Activated CD4-positive, alpha-beta memory T cell treated with anti-CD3 and anti-CD28 coated beads, Interleukin-2, amount 10 ng/mL, durations not matched to agents 7 days and 5 days (primary cell): ENCODE results near the gene ZNF831. TPM values are rescaled to one million over a fixed set of nuclear protein-coding genes. Genes with fewer than 3 reads are reported as not detected.
A peak's percentile ranks its signal among the peaks of the same experiment; 100 is the strongest.

Experiments used
- CTCF ChIA-PET: fragments of 350-600 bp; sonication (Branson Sonifier 250); formaldehyde crosslinking; loops from one replicate; lab custom pipeline; 2021; ENCODE audit warnings: antibody characterized with exemption, inconsistent platforms; lab: Charles Lee
- POLR2A ChIA-PET: fragments of 350-600 bp; sonication (Branson Sonifier 250); formaldehyde crosslinking; loops from one replicate; lab custom pipeline; 2021; ENCODE audit warnings: antibody characterized with exemption; lab: Charles Lee
- DNase-seq: peaks from one replicate; pipeline ENCODE4 v3.0.0-alpha.2; 2020
- H3K27ac Mint-ChIP-seq: one replicate; pipeline ENCODE4 v1.8.0; 2021; ENCODE audit warnings: mild to moderate bottlenecking, mixed read lengths
- H3K27me3 Mint-ChIP-seq: one replicate; pipeline ENCODE4 v1.8.0; 2021; ENCODE audit warnings: mixed read lengths
- H3K36me3 Mint-ChIP-seq: one replicate; pipeline ENCODE4 v1.8.0; 2021; ENCODE audit warnings: low read depth, mixed read lengths
- H3K4me1 Mint-ChIP-seq: one replicate; pipeline ENCODE4 v1.8.0; 2021; ENCODE audit warnings: mixed read lengths
- H3K4me3 Mint-ChIP-seq: one replicate; pipeline ENCODE4 v1.8.0; 2021; ENCODE audit warnings: mild to moderate bottlenecking, mixed read lengths
- H3K9me3 Mint-ChIP-seq: one replicate; pipeline ENCODE4 v1.8.0; 2021; ENCODE audit warnings: mixed read lengths
- total RNA-seq, 2 experiments: library from RNA; stranded (reverse); gene quantifications; one replicate each; pipeline ENCODE4 v1.2.3, GENCODE V29; 2021

ZNF831 gene
- total RNA-seq, 2 experiments from 2014 or later, result 12.1 to 12.7 TPM

- Mint-ChIP-seq H3K4me1 (peaks cover 72% of the 10 kb centered on the region), H3K27me3 (peaks cover 4% of the 10 kb centered on the region), H3K36me3 (peaks cover 16% of the 10 kb centered on the region), H3K9me3 (no peaks in the 10 kb centered on the region), H3K27ac (no peak overlapping the region), H3K4me3 (no peak overlapping the region)
- CTCF ChIA-PET, result interaction anchor here (0.8 to 1.5 kb wide), 3 partner anchors 21 to 64 kb away, joined by 3 to 6 read pairs (median 4); no protein-coding TSS in a partner anchor
- peak; percentile 32 for DNase-seq
- POLR2A ChIA-PET, result interaction anchor here (0.8 to 11.8 kb wide), 5 partner anchors 8 to 170 kb away, joined by 3 to 144 read pairs (median 5); partner anchors contain the start of gene ZNF831
Measured at GRCh38 chr20:59151820-59152219, 11.8 kb upstream of the ZNF831 start.

DNA sequence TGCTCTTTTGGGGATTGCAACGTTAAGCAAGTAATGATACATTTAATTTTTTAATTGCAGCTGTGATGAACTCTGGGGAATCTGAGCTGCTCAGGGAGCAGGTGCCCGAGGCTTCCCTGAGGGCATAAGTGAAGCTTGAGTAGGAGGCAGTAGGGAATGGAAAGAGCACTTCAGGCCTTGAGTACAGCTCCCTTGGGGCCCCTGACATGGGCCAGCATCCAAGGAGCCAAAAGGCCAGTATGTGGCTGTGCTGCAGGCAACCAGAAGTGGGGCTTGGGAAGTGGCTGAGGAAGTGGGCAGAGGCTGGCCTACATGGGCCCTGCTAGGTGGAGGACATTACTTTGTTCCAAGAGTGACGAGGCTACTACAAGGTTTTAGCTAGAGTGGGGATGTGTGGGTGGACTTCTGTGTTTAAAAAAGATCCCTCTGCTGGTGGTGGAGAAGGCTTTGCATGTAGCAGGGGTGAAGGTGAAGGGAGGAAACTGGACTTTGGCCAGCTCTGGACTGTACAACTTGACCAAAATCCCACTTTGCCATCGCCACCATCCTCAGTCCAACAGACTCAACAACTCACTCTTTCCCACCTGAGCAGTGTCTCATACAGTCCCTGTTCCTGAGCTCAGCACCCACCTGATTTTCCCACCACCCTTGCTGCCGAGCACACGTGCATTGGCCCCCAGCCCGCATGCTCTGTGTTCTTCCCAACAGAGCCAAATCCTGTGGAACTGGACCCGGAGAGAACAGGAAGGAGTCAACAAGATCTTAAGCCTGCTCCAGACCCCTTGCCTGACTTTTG, 10.9 kb upstream of the ZNF831 start:
- no peak overlapping the region for H3K27ac Mint-ChIP-seq
- H3K4me1 Mint-ChIP-seq, result peaks cover 70% of the 10 kb centered on the region
- no peak overlapping the region for H3K4me3 Mint-ChIP-seq
- H3K9me3 Mint-ChIP-seq, result no peaks in the 10 kb centered on the region
- ChIA-PET POLR2A (interaction anchor here (0.8 to 11.8 kb wide), 8 partner anchors 13 to 171 kb away, joined by 3 to 144 read pairs (median 4); partner anchors contain the start of genes ATP5F1E and ZNF831), CTCF (interaction anchor here (1.0 to 1.7 kb wide), 5 partner anchors 11 to 65 kb away, joined by 3 to 6 read pairs (median 3); partner anchors contain the start of gene ZNF831)
- H3K36me3 Mint-ChIP-seq, result peaks cover 12% of the 10 kb centered on the region
- H3K27me3 Mint-ChIP-seq, result peaks cover 4% of the 10 kb centered on the region
- no peak for DNase-seq

DNA sequence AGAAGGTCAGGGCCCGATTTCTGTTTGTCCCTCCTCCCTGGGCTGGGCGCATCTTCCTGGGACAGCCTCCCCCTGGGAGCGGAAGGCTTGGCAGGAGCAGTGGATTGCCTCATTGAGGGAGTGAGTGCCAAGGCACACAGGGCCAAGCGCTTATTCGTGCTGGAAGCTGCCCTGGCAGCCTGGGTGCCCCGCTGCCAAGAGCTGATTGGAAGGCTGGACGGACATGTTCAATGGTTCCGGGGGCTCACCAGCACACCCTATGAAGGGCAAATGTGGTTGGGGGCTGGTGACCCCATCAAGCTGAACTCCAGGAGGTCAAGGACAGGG, 10.3 kb upstream of the ZNF831 start:
- no peak for DNase-seq
- CTCF ChIA-PET, result interaction anchor here (1.2 to 1.7 kb wide), 3 partner anchors 10 to 53 kb away, joined by 3 read pairs; partner anchors contain the start of gene ZNF831
- Mint-ChIP-seq H3K4me1 (peaks cover 71% of the 10 kb centered on the region), H3K4me3 (no peak overlapping the region), H3K27ac (no peak overlapping the region), H3K9me3 (no peaks in the 10 kb centered on the region), H3K27me3 (peaks cover 4% of the 10 kb centered on the region), H3K36me3 (peaks cover 8% of the 10 kb centered on the region)
- POLR2A ChIA-PET, result interaction anchor here (1.3 to 11.8 kb wide), 5 partner anchors 12 to 121 kb away, joined by 3 to 144 read pairs (median 4); partner anchors contain the start of genes ATP5F1E and ZNF831

GRCh38 chr20:59153832-59154231, 9.8 kb upstream of the ZNF831 start:
- ChIA-PET CTCF (interaction anchor here (1.2 to 1.7 kb wide), 4 partner anchors 10 to 53 kb away, joined by 3 to 4 read pairs (median 3); partner anchors contain the start of gene ZNF831), POLR2A (interaction anchor here (0.6 to 11.8 kb wide), 4 partner anchors 12 to 53 kb away, joined by 3 to 144 read pairs (median 5); partner anchors contain the start of gene ZNF831)
- no peak overlapping the region for H3K4me3 Mint-ChIP-seq
- H3K36me3 Mint-ChIP-seq, result peaks cover 7% of the 10 kb centered on the region
- H3K4me1 Mint-ChIP-seq, result peaks cover 73% of the 10 kb centered on the region
- H3K9me3 Mint-ChIP-seq, result no peaks in the 10 kb centered on the region
- no peak overlapping the region for H3K27ac Mint-ChIP-seq
- no peak for DNase-seq
- peaks cover 4% of the 10 kb centered on the region for H3K27me3 Mint-ChIP-seq

GRCh38 chr20:59154317-59155013, 9.2 kb upstream of the ZNF831 start:
- no peak overlapping the region for H3K27ac Mint-ChIP-seq

DNA sequence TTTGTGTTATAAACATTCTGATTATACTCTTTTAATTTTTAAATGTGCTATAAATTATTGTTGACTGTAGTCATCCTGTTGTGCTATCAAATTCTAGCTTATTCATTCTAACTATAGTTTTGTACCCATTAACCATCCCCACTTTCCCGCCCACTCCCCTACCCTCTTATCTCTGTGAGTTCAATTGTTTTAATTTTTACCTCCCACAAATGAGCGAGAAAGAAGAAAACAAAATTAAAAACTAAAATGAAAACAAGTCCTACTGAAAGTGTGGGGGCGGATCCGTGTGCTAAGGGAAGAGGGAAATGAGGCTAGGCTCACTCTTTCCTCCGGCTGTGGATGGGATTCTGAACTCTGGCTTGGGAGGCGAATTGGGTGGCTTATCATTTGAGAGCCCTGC, 6.6 kb upstream of the ZNF831 start:
- DNase-seq, result no peak

More at GRCh38 chr20:59154317-59155013, 9.2 kb upstream of the ZNF831 start:
- Mint-ChIP-seq H3K36me3 (peaks cover 5% of the 10 kb centered on the region), H3K9me3 (no peaks in the 10 kb centered on the region), H3K4me1 (peaks cover 71% of the 10 kb centered on the region), H3K27me3 (peaks cover 4% of the 10 kb centered on the region), H3K4me3 (no peak overlapping the region)
- CTCF ChIA-PET, result interaction anchor here (1.2 to 1.4 kb wide), 3 partner anchors 9 to 31 kb away, joined by 3 to 4 read pairs (median 3); partner anchors contain the start of gene ZNF831
- POLR2A ChIA-PET, result interaction anchor here (0.6 to 11.8 kb wide), 4 partner anchors 11 to 53 kb away, joined by 3 to 144 read pairs (median 5); partner anchors contain the start of gene ZNF831
- no peak for DNase-seq

GRCh38 chr20:59157531-59157930, 6.1 kb upstream of the ZNF831 start:
- CTCF ChIA-PET, result no interaction called here
- H3K9me3 Mint-ChIP-seq, result no peaks in the 10 kb centered on the region
- H3K36me3 Mint-ChIP-seq, result peaks cover 8% of the 10 kb centered on the region
- no peak overlapping the region for H3K4me3 Mint-ChIP-seq
- peaks cover 4% of the 10 kb centered on the region for H3K27me3 Mint-ChIP-seq
- peak overlapping the region; percentile 7 for H3K27ac Mint-ChIP-seq
- H3K4me1 Mint-ChIP-seq, result peaks cover 72% of the 10 kb centered on the region
- no peak for DNase-seq
- POLR2A ChIA-PET, result interaction anchor here (4.4 kb wide), 1 partner anchor 9 kb away, joined by 62 read pairs; no protein-coding TSS in a partner anchor

More for the DNA sequence above, 6.6 kb upstream of the ZNF831 start:
- H3K27ac Mint-ChIP-seq, result peak overlapping the region; percentile 7
- H3K4me3 Mint-ChIP-seq, result no peak overlapping the region
- POLR2A ChIA-PET, result interaction anchor here (4.4 kb wide), 1 partner anchor 9 kb away, joined by 62 read pairs; no protein-coding TSS in a partner anchor
- peaks cover 72% of the 10 kb centered on the region for H3K4me1 Mint-ChIP-seq
- H3K9me3 Mint-ChIP-seq, result no peaks in the 10 kb centered on the region
- H3K27me3 Mint-ChIP-seq, result peaks cover 4% of the 10 kb centered on the region
- H3K36me3 Mint-ChIP-seq, result peaks cover 9% of the 10 kb centered on the region
- CTCF ChIA-PET, result no interaction called here

- Mint-ChIP-seq H3K27me3 (peaks cover 4% of the 10 kb centered on the region), H3K4me3 (peak overlapping the region; percentile 4), H3K27ac (peak overlapping the region; percentile 17), H3K4me1 (peaks cover 72% of the 10 kb centered on the region), H3K36me3 (peaks cover 8% of the 10 kb centered on the region), H3K9me3 (no peaks in the 10 kb centered on the region)
- DNase-seq, result no peak
- ChIA-PET POLR2A (interaction anchor here (2.6 to 4.4 kb wide), 2 partner anchors 10 to 19 kb away, joined by 20 to 62 read pairs; no protein-coding TSS in a partner anchor), CTCF (interaction anchor here (1.4 to 1.7 kb wide), 2 partner anchors 15 to 70 kb away, joined by 3 to 7 read pairs; no protein-coding TSS in a partner anchor)
Measured at GRCh38 chr20:59157961-59158541, 5.6 kb upstream of the ZNF831 start.

- CTCF ChIA-PET, result interaction anchor here (0.9 to 1.7 kb wide), 6 partner anchors 8 to 115 kb away, joined by 3 to 7 read pairs (median 4); no protein-coding TSS in a partner anchor
- Mint-ChIP-seq H3K36me3 (peaks cover 8% of the 10 kb centered on the region), H3K4me1 (peaks cover 76% of the 10 kb centered on the region), H3K4me3 (peak overlapping the region; percentile 8), H3K27me3 (peaks cover 4% of the 10 kb centered on the region), H3K27ac (no peak overlapping the region), H3K9me3 (no peaks in the 10 kb centered on the region)
- no peak for DNase-seq
- POLR2A ChIA-PET, result interaction anchor here (1.0 to 4.4 kb wide), 7 partner anchors 9 to 269 kb away, joined by 3 to 62 read pairs (median 7); partner anchors contain the start of gene PRELID3B
Measured at GRCh38 chr20:59158673-59159072, 4.9 kb upstream of the ZNF831 start.

- ChIA-PET CTCF (interaction anchor here (0.6 to 1.7 kb wide), 9 partner anchors 8 to 116 kb away, joined by 3 to 7 read pairs (median 3); no protein-coding TSS in a partner anchor), POLR2A (interaction anchor here (0.8 to 4.4 kb wide), 8 partner anchors 9 to 269 kb away, joined by 3 to 62 read pairs (median 6); partner anchors contain the start of gene PRELID3B)
- peaks cover 8% of the 10 kb centered on the region for H3K36me3 Mint-ChIP-seq
- H3K27ac Mint-ChIP-seq, result peak overlapping the region; percentile 99
- H3K4me3 Mint-ChIP-seq, result peak overlapping the region; percentile 76
- no peaks in the 10 kb centered on the region for H3K9me3 Mint-ChIP-seq
- DNase-seq, result no peak
- H3K27me3 Mint-ChIP-seq, result peaks cover 4% of the 10 kb centered on the region
- peaks cover 73% of the 10 kb centered on the region for H3K4me1 Mint-ChIP-seq
Measured at GRCh38 chr20:59159091-59159490, 4.5 kb upstream of the ZNF831 start.

DNA sequence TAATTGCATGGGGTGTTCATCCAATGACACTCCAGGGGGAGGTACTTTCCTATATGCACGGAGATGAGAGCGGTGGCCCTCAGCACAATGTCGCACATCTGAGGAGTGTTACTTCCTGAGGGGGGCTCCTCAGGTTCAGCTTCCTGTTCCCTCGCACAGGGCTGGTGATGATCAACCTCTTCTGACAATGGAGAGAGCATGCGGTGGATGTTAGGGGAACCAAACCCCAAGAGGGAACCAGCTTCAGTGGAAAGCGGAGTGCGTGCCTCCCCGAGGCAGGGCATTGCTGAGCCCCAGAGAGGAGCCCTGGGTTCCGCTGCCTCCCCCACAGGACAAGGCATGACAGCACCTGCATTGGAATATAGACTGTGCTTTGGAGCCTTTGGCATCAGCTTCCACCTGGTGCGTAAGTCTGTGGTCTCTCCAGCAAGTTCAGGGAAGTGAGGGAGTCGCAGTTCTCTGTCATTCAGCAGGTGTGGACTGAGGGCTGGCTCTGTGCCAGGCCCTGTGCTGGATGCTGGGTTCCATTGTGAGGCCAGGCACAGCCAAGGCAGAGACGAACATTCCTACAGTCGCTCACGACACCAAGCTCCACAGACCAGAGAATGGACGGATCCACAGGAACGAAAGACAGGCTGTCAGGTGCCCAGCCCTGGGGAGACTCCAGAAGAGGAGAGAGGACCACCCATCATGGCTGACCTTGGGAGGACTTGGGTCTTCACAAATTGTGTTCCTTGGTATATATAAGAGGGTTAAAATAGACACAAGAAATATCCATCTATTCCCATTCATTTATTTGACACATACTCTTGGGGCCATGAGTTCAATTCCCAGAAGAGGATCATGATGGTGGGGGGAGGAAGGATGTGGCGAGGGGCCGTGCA, 3.9 kb upstream of the ZNF831 start:
- ChIA-PET CTCF (interaction anchor here (0.6 to 1.7 kb wide), 9 partner anchors 9 to 116 kb away, joined by 3 to 7 read pairs (median 3); no protein-coding TSS in a partner anchor), POLR2A (interaction anchor here (0.8 to 4.4 kb wide), 9 partner anchors 8 to 270 kb away, joined by 3 to 62 read pairs (median 5); partner anchors contain the start of genes ATP5F1E and PRELID3B)
- Mint-ChIP-seq H3K9me3 (no peaks in the 10 kb centered on the region), H3K36me3 (peaks cover 8% of the 10 kb centered on the region), H3K4me3 (peak overlapping the region; percentile 76), H3K27ac (peak overlapping the region; percentile 99), H3K27me3 (peaks cover 1% of the 10 kb centered on the region), H3K4me1 (peaks cover 68% of the 10 kb centered on the region)
- DNase-seq, result peak; percentile 70
